Dermis microvascular lymphatic vessel endothelial cell (primary cell): ENCODE data around the gene SPATA24. TPM values are rescaled to one million over a fixed set of nuclear protein-coding genes. Genes with fewer than 3 reads are reported as not detected.
"Not testable (repeated sequence)": the region's sequence is repeated elsewhere in the genome, so short reads cannot be mapped to it uniquely, and the experiment has no call there.

Experiments
- DNase-seq, 2 donors: peaks; one replicate each; pipeline versions ENCODE4 v3.0.0 to v3.0.0-alpha.2; 2010; ENCODE audit warnings: low read depth in 2 of 2
- total RNA-seq: library from RNA; depleted of rRNA; stranded (reverse); fragments of >200 nt; gene quantifications from 2 replicates; pipeline ENCODE4 v1.2.1, GENCODE V29; 2014

SPATA24 gene
- total RNA-seq, 1 donor from 2014 or later, result 8.1 TPM

DNA sequence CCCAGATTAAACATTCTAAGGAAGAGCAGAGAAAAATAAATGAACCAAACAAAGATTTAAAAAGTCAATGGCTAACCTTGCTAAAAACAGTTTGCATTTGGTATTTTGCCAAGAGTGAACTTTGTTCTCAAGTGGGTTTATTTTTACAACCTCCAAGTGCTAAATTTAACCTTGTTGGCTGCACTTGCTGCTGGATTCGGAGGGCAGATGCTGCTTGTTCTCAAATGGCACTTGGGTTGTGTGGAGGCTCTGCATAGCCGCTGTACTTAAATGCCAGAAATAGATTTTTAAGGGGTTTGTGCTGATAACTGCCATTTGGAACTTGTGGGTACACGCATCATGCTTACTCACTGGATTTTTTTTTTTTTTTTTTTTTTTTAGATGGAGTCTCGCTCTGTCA, 13.3 kb upstream of the SPATA24 start:
- peak in 1 of 2 donors; percentile 26 for DNase-seq

DNA sequence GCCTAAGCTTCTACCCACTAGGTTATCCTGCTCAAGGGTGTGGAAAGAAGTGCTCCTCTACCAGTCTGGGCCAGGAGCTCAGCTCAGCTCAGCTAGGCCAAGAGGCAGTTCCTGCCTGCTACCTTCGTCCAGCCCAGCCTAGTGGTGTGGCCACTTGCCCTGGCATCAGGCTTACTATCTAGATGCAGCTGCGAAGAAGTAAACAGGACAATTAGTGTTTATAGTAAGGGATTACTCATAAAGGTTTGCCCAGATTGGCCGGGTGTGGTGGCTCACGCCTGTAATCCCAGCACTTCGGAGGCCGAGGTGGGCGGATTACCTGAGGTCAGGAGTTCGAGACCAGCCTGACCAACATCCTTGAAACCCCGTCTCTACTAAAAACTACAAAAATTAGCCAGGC, 12.8 kb upstream of the SPATA24 start:
- no peak for DNase-seq

DNA sequence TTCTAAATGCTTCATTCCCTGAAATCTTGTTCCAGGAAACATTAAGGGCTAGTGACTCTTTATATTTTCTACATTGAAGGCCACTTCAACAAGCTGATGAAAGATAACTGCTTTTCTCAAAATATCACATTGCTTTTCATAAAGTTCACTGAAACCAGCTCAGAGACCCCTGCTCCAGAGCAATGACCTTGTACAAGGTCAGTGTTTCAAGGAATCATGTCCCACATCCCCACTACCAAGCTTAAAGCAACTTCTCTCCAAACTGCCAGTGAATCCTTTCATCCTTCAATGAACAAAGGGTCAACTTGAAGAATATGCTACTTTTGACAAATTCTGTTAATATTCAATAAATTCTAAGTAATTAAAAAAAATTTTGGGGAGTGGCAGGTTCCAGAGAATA, 12.0 kb upstream of the SPATA24 start:
- DNase-seq, result no peak

- peak; percentile 81 to 91 for DNase-seq
These were observed 11.5 kb upstream of the SPATA24 start for GRCh38 chr5:139415221-139415861.

- DNase-seq, result peak; percentile 37 to 38
These were observed 10.8 kb upstream of the SPATA24 start for GRCh38 chr5:139414581-139415130.

GRCh38 chr5:139413963-139414362, 10.1 kb upstream of the SPATA24 start:
- no peak for DNase-seq

GRCh38 chr5:139413153-139413552, 9.3 kb upstream of the SPATA24 start:
- no peak for DNase-seq

GRCh38 chr5:139410993-139411828, 7.3 kb upstream of the SPATA24 start:
- no peak for DNase-seq

- DNase-seq, result no peak
These were observed 6.5 kb upstream of the SPATA24 start for GRCh38 chr5:139410121-139410992.

DNA sequence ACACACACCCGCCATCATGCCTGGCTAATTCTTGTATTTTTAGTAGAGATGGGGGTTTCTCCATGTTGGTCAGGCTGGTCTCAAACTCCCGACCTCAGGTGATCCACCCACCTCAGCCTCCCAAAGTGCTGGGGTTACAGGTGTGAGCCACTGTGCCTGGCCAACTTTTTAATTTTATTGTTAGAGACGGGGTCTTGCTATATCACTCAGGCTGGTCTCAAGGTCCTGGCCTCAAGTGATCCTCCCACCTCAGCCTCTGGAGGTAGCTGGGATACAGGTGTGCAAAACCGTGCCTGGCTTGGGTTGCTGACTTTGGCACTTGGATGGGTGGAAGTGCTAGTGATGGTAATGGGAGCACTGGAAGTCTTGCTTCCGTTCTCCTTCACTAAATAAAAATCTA, 5.2 kb upstream of the SPATA24 start:
- not testable (repeated sequence) for DNase-seq

DNA sequence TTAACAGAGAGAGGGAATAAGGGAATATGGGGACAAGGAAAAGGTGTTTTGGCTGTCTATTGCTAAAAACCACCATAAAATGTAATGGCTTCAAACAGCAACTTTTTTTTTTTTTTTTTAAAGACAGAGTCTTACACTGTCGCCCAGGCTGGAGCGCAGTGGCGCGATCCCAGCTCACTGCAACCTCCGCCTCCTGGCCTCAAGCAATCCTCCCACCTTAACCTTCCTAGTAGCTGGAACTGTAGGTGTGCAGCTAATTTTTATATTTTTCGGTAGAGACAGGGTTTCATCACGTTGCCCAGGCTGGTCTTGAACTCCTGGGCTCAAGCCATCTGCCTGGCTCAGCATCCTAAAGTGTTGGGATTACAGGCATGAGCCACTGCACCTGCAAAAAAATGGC, 4.3 kb upstream of the SPATA24 start:
- DNase-seq, result no peak

DNA sequence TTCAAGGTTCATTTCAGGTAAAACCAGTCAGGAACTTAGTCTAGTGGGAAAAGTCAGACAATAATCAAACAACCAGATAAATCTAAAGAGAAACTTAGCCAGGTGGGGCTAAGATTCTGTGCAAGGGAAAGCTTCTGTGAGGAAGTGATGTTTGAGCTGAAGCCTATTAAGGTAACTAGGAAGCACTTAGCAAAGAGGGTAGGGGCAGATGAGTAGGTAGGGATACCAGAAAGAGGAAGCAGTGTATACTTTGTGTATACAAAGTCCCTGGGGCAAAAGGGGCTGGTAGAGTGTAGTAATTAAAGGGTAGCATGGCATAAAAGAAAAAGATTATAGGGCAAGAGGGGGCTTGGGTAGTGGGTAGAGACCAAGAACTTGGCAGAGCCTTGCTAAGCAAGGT, 3.6 kb upstream of the SPATA24 start:
- DNase-seq, result no peak

DNA sequence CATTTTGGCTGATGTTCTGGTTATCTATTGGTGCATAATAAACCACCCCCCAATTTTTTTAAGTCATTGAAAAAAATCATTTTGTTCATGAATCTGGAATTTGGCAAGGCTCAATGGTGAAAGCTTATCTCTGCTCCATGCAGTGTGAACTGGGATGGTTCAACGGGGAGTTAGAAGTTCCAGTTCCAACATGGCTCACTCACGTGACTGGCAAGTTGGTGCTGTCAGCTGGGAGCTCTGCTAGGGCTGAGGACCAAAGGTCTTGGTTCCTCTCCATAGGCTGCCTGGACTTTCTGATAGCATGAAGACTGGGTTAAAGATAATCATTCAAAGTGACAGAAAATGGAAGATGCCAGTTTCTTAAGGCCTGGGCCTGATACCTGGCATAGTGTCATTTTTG, 3.1 kb upstream of the SPATA24 start:
- no peak for DNase-seq

- DNase-seq, result no peak
These were observed 573 bp upstream of the SPATA24 start for GRCh38 chr5:139404484-139404840.

DNA sequence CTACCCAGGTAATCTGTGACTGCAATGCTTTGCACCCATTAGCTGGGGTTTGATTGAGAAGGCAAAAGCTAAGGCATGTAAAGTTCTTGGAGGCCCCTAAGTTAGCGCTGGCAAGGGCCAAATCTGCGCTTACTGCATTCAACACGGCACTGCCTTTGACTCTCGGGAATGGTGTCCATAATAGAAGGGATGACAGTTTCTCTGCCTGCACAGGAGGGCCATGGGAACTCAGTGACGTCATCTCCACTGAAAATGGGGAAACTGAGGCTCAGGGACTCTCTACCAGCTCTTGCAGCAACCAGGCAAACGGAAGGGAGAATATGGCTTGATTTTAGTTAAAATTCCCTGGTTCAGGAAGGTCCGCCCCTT, 487 bp downstream of the SPATA24 start:
- no peak for DNase-seq

DNA sequence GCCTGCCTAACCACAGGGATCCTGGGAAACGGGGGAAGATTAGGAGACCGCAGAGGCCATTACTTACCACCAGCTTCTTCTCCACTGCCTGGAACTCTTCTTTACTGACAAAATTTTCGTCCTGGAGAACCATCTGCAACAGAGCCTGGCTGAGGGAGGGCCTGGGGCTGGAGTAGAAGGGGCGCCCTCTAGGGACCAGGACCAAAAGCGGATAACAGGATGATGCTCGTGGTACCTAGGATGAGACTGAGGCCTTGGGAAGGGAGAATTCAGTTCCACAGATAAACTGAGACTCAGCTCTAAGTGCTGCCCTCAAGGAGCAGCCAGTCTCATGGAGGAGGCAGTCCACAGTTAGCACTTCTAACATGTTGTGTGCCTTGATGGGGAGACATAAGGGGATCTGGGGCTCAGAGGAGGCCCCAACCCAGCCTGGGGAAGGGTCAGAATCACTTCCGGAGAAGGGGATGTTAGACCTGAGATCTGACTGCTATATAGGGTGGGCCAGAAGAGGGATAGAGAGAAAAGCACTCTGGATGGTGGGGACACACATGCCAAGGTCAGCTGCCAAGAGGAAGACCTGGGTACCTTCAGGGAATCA, 1.2 kb downstream of the SPATA24 start:
- DNase-seq, result peak in 1 of 2 donors; percentile 44

DNA sequence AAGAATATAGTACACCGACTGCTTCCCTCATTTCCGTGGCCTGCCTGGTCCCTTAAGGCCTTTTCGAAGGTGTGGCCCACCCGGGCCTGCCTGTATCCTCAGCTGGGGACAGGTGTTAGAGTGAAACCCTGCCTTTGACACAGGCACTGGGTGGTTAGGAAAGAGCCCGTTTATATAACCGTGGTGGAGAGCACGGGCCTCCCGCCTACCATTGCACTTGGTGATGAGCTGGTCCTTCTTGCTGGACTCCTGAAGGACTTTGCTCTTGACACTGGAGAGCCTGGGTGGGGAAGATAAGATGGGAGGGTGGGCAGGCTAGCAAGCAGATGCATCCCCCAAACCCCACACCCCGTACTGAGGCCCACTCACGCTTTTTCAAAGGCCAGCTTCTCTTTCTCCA, 2.3 kb downstream of the SPATA24 start:
- DNase-seq, result no peak

DNA sequence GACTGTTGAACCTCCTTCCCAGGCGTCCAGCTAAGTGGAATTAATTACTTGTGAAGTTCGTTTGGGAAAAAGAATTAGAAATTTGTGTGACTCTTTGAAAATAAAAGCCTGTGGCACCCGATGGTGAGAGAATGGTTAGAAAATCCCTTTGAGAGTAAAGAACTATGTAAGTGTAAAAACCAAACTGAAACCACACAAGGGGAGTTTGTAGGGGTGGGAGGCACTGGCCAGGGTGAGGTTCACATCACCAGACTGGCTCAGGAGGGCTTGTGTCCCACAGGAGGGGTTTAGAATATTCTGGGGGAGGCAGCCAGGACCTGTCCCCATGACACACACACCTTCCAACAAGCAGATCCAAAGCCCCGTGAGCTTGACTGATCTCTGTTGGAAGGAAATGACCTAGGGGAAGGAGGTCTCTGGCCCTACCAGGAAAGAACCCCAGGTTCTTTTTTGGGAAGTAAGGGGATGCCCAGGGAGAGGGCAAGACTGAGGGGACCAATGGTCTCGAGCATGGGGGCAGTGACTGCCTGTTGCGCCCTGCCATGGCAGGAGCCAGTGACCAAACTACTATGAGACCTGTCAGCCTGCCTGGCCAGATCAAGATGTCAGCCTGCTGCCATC, 4.3 kb downstream of the SPATA24 start:
- DNase-seq, result no peak

DNA sequence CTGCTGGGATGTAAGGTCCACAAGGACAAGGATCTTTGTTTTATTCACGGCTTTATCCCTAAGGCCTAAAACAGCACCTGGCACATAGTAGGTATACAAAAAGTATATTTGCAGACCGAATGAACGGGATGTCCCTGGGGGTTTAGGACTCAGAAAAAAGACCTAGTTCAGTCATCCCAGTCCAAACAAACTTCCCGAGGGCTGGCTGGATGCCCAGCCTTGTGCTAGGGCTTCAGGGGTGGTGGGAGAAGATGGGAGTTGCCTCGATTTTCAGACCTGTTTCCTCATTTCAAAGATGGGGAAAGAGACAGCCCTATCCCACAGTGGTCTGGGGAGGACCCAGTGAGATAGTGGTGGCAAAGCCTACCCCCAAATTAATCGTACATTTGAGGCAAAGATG, 6.0 kb downstream of the SPATA24 start:
- DNase-seq, result no peak

DNA sequence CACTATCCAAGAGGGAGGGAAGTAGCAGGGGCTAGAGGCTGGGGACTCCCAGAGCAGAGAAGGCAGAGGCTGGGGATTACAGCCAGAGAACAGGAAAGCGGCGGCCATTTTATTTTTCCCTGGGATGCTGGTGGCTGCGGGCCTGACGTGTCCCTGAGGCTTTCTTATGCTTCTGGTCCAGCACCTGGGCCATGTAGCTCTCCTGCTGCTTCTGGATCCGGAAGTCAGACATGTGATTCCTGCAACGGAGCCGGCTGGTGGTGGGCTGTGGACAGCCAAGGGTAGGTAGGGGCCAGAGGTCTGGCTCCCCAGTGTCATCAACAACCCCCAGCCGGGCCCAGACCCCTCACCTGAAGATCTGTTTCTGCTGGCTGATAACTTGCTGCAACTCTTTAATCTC, 7.2 kb downstream of the SPATA24 start:
- no peak for DNase-seq
